Heart right ventricle (tissue), 16 donors: Measurements from ENCODE around the gene CIT. TPM values are rescaled to one million over a fixed set of nuclear protein-coding genes. Genes with fewer than 3 reads are reported as not detected.
A peak's percentile ranks its signal among the peaks of the same experiment; 100 is the strongest.

Source experiments
- ATAC-seq, 8 donors: fragments of 200-7000 bp; cut with Tn5 transposase; one replicate each; pipeline ENCODE4 v1.9.1; 2020; ENCODE audit warnings: mild to moderate bottlenecking in 8 of 8, moderate library complexity in 8 of 8, moderate number of reproducible peaks in 1 of 8
- DNase-seq, 2 donors: peaks; one replicate each; pipeline ENCODE4 v3.0.0-alpha.2; 2020
- H3K27ac ChIP-seq, 10 donors: fragments of 200-600 bp; sonication (generic) in 2 of 10; one replicate each; pipeline versions ENCODE4 v1.5.0 to v1.8.0; 2020 to 2022; ENCODE audit warnings: mild to moderate bottlenecking in 3 of 10
- H3K27me3 ChIP-seq, 7 donors: fragments of 200-600 bp; one replicate each; pipeline ENCODE4 v1.8.0; 2021 to 2022; ENCODE audit warnings: mild to moderate bottlenecking in 2 of 7
- H3K36me3 ChIP-seq, 9 donors: fragments of 200-600 bp; sonication (generic) in 1 of 9; one replicate each; pipeline versions ENCODE4 v1.5.0 to v1.8.0; 2020 to 2022; ENCODE audit warnings: mild to moderate bottlenecking in 2 of 9
- H3K4me1 ChIP-seq, 9 donors: fragments of 200-600 bp; sonication (generic) in 1 of 9; one replicate each; pipeline versions ENCODE4 v1.5.0 to v1.8.0; 2020 to 2022; ENCODE audit warnings: mild to moderate bottlenecking in 4 of 9
- H3K4me3 ChIP-seq, 10 donors: fragments of 200-600 bp; sonication (generic) in 2 of 10; one replicate each; pipeline versions ENCODE4 v1.5.0 to v1.8.0; 2020 to 2022; ENCODE audit warnings: mild to moderate bottlenecking in 7 of 10, moderate library complexity in 2 of 10
- H3K9me3 ChIP-seq, 11 donors: fragments of 200-600 bp in 10 of 11; sonication (generic) in 2 of 11; one replicate each; pipeline versions ENCODE4 v1.5.0 to v1.8.0; 2013 to 2022; ENCODE audit warnings: mild to moderate bottlenecking in 2 of 11, control low read depth in 1 of 11, moderate library complexity in 1 of 11
- CTCF ChIP-seq, 9 donors: fragments of 200-600 bp; sonication (generic) in 2 of 9; IDR thresholded peaks; one replicate each; pipeline versions ENCODE4 v1.5.0 to v1.8.0; 2021 to 2022; ENCODE audit warnings: antibody characterized with exemption in 9 of 9, mild to moderate bottlenecking in 5 of 9, moderate library complexity in 1 of 9
- WGBS, 2 donors: extraction: QIAGEN DNeasy Blood & Tissue Kit; methylation state at CpG; one replicate each; pipeline ENCODE4 v1.1.7; 2013; ENCODE audit warnings: inconsistent platforms in 1 of 2; 5-methylcytosine and 5-hydroxymethylcytosine counted together
- intact Hi-C, 10 donors: fragments of 100-400 bp; cut with DNase I; formaldehyde crosslinking; loops; one replicate each; pipeline versions ENCODE4 v1.11.1 to v1.14.2; 2022
- polyA plus RNA-seq, 2 donors: library from polyadenylated mRNA; stranded (reverse); fragments of 200-250 nt; gene quantifications; one replicate each; pipeline ENCODE4 v1.2.3, GENCODE V29; 2013
- total RNA-seq, 10 donors: library from RNA; stranded (reverse); fragmentation: NEBNext Ultra II Directional in 3 of 10; extraction: Animal tissue kit (Norgen Biotek cat#: 25700) in 3 of 10; gene quantifications; one replicate each; pipeline versions ENCODE4 v1.2.1 to v1.2.4, GENCODE V29; 2021 to 2023
- donor health status: Arrhythmogenic right ventricular cardiomyopathy.
- donor health status: ischemic (EF 13 %, LVEDD 7.1; RV severe dilation, severe dysfunction).
- donor health status: healthy with polysubstance abuse.
- donor health status: DM: no; HTN: yes; CAD: no.
- donor health status: DM: no; HTN: no; CAD: no.
- donor health status: ischemic (EF 25% LVEDD 6.9; RV normal size, moderate dysfunction).
- donor health status: ischemic (EF 25% LVEDD 5.7; RV mildly dilated, moderate dysfunction).
- donor health status: healthy.
- donor health status: DM: yes; HTN: yes; CAD: no.
- donor health status: Ischemic cardiomyopathy.
- donor health status: ischemic (EF 35%, LVEDD 5.7; RV mildly dilated, moderate dysfunction).
- donor health status: nonischemic (EF 11% LVEDD 7.7; RV severe dilation, severe dysfunction).
- donor health status: DM: yes; HTN: yes; CAD: no.
- donor health status: PGD.
- donor health status: ischemic (EF 29% LVEDD 5.4; RV normal size, mild dysfunction).
- donor health status: nonischemic (EF 23%, LVEDD 6.1; RV moderate dilation, normal function).

CIT gene
- total and polyA plus RNA-seq, 12 donors = 0.20 to 7.0 (median 0.92) TPM

DNA sequence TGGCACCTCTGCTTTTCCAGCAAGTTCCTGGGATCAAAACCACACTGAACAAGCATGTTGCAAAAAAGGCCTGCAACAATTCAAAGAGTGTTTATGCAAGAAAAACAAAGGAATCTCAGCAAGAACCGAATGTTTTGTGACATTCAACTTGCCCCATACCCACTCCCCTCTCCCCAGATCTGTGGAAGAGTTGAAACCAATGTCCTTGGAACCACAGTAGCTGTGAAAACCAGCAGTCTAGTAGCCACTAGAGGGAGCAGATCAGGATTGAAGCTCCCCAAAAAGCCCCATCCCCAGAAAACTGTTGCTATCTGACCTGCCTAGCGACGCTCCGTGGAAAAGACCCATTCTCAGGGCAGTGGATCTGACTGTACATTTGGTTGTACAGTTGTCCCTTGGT is 182.1 kb downstream of the CIT start:
- 84 to 88% methylated on average over 4 of the region's 4 CpGs for WGBS, 2 donors
- Histone ChIP-seq H3K27ac (no peak overlapping the region), H3K4me1 (peaks cover 2 to 30% (median 23%) of the 10 kb centered on the region in 9 donors), H3K9me3 (no peaks in the 10 kb centered on the region), H3K27me3 (no peaks in the 10 kb centered on the region), H3K36me3 (peaks cover 0 to 23% (median 0%) of the 10 kb centered on the region in 9 donors), H3K4me3 (no peak overlapping the region)
- intact Hi-C loops = no loop called here
- DNase-seq (no peak), ATAC-seq (no peak)
- peak in 7 of 9 donors; percentile 20 to 51 (median 34) for TF ChIP-seq CTCF (IDR thresholded peaks at IDR 0.05)

DNA sequence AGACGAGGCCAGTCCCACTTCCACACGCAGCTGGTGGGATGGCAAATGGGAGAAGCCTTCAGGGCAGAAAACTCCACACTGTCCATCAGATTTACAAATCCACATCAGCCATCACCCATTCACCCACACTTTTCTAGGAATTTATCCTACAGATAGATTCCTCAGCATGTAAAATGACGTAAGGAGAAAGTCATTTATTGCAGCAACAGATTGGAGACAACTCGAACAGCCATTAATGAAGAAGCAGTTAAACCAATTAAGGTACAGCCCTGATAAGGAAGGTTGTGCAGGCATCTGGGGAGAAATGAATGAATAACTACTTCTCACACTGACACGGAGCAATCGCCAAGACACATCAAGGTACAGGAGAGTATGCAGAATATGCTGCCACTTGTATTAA is 183.0 kb downstream of the CIT start:
- H3K4me1 ChIP-seq = peaks cover 2 to 30% (median 23%) of the 10 kb centered on the region in 9 donors
- H3K36me3 ChIP-seq = peaks cover 0 to 17% (median 0%) of the 10 kb centered on the region in 9 donors
- no peak for TF ChIP-seq CTCF (IDR thresholded peaks at IDR 0.05)
- 95 to 96% methylated on average over 6 of the region's 6 CpGs for WGBS, 2 donors
- no peaks in the 10 kb centered on the region for H3K27me3 ChIP-seq
- no peaks in the 10 kb centered on the region for H3K9me3 ChIP-seq
- DNase-seq (no peak), ATAC-seq (no peak)
- peak overlapping the region in 2 of 10 donors; percentile 24 to 33 for H3K27ac ChIP-seq
- intact Hi-C loops = no loop called here
- no peak overlapping the region for H3K4me3 ChIP-seq

DNA sequence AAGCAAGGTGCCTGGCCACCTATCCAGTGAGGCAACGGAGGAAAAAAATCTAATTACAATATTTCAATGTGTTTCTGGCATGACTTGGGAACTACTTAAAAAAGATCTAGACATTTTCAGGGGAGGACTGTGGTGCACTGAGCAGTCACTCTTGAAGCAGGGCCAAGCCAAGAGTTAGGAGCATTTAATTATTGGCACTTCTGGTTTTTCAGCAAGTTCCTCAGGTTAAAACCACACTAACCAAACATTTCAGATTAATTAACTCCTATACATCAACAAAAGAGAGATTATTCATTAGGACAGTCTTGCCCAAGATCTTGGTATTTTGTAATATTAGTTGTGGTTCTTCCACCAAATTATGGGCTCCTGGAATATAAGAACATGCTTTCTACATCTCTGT is 183.6 kb downstream of the CIT start:
- Histone ChIP-seq H3K36me3 (peaks cover 0 to 17% (median 0%) of the 10 kb centered on the region in 9 donors), H3K27me3 (no peaks in the 10 kb centered on the region), H3K9me3 (no peaks in the 10 kb centered on the region), H3K4me3 (no peak overlapping the region), H3K4me1 (peaks cover 2 to 30% (median 23%) of the 10 kb centered on the region in 9 donors), H3K27ac (peak overlapping the region in 8 of 10 donors; percentile 10 to 62 (median 32))
- WGBS, 2 donors = 58 to 71% methylated on average over 1 of the region's 1 CpG
- no peak for DNase-seq
- no peak for TF ChIP-seq CTCF (IDR thresholded peaks at IDR 0.05)
- intact Hi-C loops = no loop called here
- peak in 4 of 8 donors; percentile 18 to 36 (median 28) for ATAC-seq

- 28 to 43% methylated on average over 6 of the region's 6 CpGs for WGBS, 2 donors
- H3K27me3 ChIP-seq = no peaks in the 10 kb centered on the region
- intact Hi-C loops = no loop called here
- no peaks in the 10 kb centered on the region for H3K9me3 ChIP-seq
- H3K27ac ChIP-seq = peak overlapping the region in 9 of 10 donors; percentile 10 to 62 (median 31)
- H3K4me3 ChIP-seq = no peak overlapping the region
- DNase-seq (peak in 1 of 2 donors; percentile 72), ATAC-seq (peak; percentile 52 to 94 (median 87))
- H3K36me3 ChIP-seq = peaks cover 0 to 19% (median 0%) of the 10 kb centered on the region in 9 donors
- no peak for TF ChIP-seq CTCF (IDR thresholded peaks at IDR 0.05)
- peaks cover 2 to 30% (median 23%) of the 10 kb centered on the region in 9 donors for H3K4me1 ChIP-seq
Observed at GRCh38 chr12:119692997-119693396, 184.1 kb downstream of the CIT start.
